GM18861 (cell line): ENCODE results near the gene SPATA25.

ENCODE experiments used
- ATAC-seq: cut with Tn5 transposase; IDR thresholded peaks from one replicate; pipeline ENCODE4 v1.9.1; 2021; ENCODE audit not compliant: unreplicated experiment

The SPATA25 gene

GRCh38 chr20:45841407-45842129 lies 45.9 kb downstream of the SPATA25 start:
- no peak for ATAC-seq

- ATAC-seq: no peak
Measured at GRCh38 chr20:45840700-45841198, 46.7 kb downstream of the SPATA25 start.

DNA sequence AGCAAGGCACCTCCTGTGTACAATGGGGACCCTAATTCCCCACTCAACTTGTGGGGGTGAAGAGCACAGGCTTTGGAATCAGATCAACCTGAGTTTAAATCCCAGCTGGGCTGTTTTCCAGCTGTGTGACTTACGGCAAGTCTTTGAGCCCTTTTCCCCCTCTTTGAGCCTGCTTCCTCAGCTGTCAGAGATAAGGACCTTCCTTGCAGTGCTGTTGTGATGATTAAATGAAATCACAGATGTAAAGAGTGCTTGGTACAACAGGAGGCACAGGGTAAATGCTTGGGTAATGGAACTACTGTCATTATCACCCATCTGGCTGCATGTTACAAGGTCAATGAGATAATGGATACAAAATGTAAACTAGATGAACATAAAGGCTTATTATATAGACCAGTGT lies 50.6 kb downstream of the SPATA25 start:
- no peak for ATAC-seq
